Naive B cell (primary cell): ENCODE data around the gene REXO2. TPM values are rescaled to one million over a fixed set of nuclear protein-coding genes. Genes with fewer than 3 reads are reported as not detected.

Source experiments
- ATAC-seq, 2 donors: fragments of 150-1000 bp; cut with Tn5 transposase; 2 replicates each; pipeline ENCODE4 v1.10.0; 2021; ENCODE audit warnings: low read depth in 2 of 2, mild to moderate bottlenecking in 2 of 2, moderate library complexity in 2 of 2
- DNase-seq: peaks from one replicate; pipeline ENCODE4 v3.0.0; 2022
- H3K27ac Mint-ChIP-seq, 6 donors: one replicate each; pipeline ENCODE4 v1.8.0; 2020 to 2022; ENCODE audit warnings: mild to moderate bottlenecking in 6 of 6, mixed read lengths in 6 of 6, moderate library complexity in 5 of 6, inconsistent platforms in 2 of 6
- H3K27me3 Mint-ChIP-seq, 3 donors: one replicate each; pipeline ENCODE4 v1.8.0; 2021 to 2022; ENCODE audit warnings: mixed read lengths in 3 of 3, mild to moderate bottlenecking in 1 of 3
- H3K36me3 Mint-ChIP-seq, 2 donors: one replicate each; pipeline ENCODE4 v1.8.0; 2020 to 2022; ENCODE audit warnings: mixed read lengths in 2 of 2, inconsistent platforms in 1 of 2, mild to moderate bottlenecking in 1 of 2
- H3K4me1 Mint-ChIP-seq, 3 donors: one replicate each; pipeline ENCODE4 v1.8.0; 2020 to 2022; ENCODE audit warnings: mixed read lengths in 3 of 3, inconsistent platforms in 1 of 3, mild to moderate bottlenecking in 1 of 3, moderate library complexity in 1 of 3
- H3K4me3 Mint-ChIP-seq, 8 donors: one replicate each; pipeline ENCODE4 v1.8.0; 2020 to 2022; ENCODE audit warnings: mild to moderate bottlenecking in 8 of 8, mixed read lengths in 8 of 8, moderate library complexity in 8 of 8, inconsistent platforms in 2 of 8
- H3K9me3 Mint-ChIP-seq, 7 donors: one replicate each; pipeline ENCODE4 v1.8.0; 2020 to 2022; ENCODE audit warnings: mixed read lengths in 7 of 7, mild to moderate bottlenecking in 5 of 7, inconsistent platforms in 2 of 7, moderate library complexity in 1 of 7
- polyA plus RNA-seq, 6 donors: library from polyadenylated mRNA; unstranded; fragments of 300-500 nt; fragmentation: Illumina TruSeq; gene quantifications; one replicate each; pipeline ENCODE4 v1.2.3, GENCODE V29; 2021; ENCODE audit warnings: low read depth in 6 of 6

REXO2 gene
- polyA plus RNA-seq, 6 donors from 2014 or later: 29.8 to 38.6 (median 32.6) TPM

DNA sequence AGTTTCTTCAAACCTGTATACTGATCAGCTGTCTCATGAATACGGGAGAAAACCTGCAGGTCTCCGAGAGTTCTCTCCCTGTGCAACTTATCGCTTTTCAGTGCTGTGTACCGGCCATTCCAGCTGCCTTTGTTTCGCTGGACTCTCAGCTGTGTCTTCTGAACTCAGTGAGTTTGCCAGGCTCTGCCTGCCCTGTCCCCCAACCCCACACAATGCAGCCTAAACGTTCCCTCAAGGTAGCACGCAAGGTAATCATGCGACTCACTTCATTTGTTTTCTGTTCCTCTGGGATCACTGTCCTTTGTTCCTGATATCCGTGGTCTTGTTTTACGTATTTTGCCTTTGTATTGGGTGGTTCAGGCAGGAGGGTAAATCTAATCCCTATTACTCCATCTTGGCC, 25.3 kb upstream of the REXO2 start:
- Mint-ChIP-seq H3K4me3 (no peak overlapping the region), H3K27me3 (no peaks in the 10 kb centered on the region), H3K9me3 (peaks cover 0 to 1% (median 0%) of the 10 kb centered on the region in 7 donors), H3K4me1 (peaks cover 0 to 7% (median 2%) of the 10 kb centered on the region in 3 donors), H3K36me3 (peaks cover 5 to 8% of the 10 kb centered on the region in 2 donors), H3K27ac (peak overlapping the region in 2 of 6 donors; percentile 54 to 62)
- DNase-seq (no peak), ATAC-seq (no peak)

DNA sequence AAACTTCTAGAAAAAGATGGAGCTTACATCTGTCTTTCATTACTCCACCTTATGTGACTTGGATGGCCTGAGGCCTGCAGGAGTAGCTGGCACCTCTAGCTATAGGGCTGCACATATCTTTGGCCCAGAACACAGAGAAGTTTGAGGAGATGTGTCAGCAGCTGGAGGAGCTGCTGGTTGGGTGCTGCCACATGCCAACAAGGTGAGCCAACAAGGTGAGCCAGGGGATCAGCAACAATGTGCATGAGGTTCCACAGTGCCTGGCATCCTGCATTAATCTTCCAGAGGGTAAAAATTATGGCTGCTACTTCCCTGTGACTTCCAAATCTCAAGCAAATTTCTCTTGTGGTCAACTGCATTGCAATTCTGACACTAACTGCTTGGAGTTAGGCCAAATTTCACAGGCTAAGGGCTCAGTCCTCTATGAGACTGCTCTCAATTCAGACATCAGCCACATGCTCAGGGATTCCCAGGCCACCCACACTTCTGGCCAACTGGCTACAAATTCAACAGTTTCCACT, 22.8 kb upstream of the REXO2 start:
- Mint-ChIP-seq H3K9me3 (peaks cover 0 to 1% (median 0%) of the 10 kb centered on the region in 7 donors), H3K27ac (no peak overlapping the region), H3K36me3 (no peaks in the 10 kb centered on the region), H3K27me3 (no peaks in the 10 kb centered on the region), H3K4me1 (peaks cover 0 to 2% (median 0%) of the 10 kb centered on the region in 3 donors), H3K4me3 (no peak overlapping the region)
- no peak for DNase-seq
- no peak for ATAC-seq

DNA sequence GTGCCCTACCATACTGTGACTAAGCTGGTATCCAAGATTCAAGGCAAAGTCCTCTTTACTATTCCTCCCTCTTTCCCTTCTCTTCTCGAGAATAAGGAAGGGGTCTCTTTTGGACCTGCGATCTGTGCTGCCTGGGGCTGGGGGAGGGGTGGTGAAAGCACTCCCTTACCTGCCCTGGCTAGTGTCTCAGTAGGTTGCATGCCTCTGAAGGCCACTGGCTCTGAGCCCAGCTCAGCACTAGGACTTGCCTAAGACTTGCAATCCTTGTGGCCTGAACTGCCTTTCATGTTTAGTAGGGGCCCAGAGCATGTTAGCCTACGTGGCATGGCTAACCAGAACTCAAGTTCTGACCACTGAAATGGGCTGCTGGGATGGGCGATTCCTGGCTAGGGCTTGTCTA, 13.0 kb upstream of the REXO2 start:
- H3K4me1 Mint-ChIP-seq: no peaks in the 10 kb centered on the region
- H3K4me3 Mint-ChIP-seq: no peak overlapping the region
- H3K27me3 Mint-ChIP-seq: peaks cover 0 to 4% (median 0%) of the 10 kb centered on the region in 3 donors
- ATAC-seq (no peak), DNase-seq (no peak)
- no peak overlapping the region for H3K27ac Mint-ChIP-seq
- H3K36me3 Mint-ChIP-seq: peaks cover 11 to 15% of the 10 kb centered on the region in 2 donors
- H3K9me3 Mint-ChIP-seq: peaks cover 1 to 28% (median 11%) of the 10 kb centered on the region in 7 donors

DNA sequence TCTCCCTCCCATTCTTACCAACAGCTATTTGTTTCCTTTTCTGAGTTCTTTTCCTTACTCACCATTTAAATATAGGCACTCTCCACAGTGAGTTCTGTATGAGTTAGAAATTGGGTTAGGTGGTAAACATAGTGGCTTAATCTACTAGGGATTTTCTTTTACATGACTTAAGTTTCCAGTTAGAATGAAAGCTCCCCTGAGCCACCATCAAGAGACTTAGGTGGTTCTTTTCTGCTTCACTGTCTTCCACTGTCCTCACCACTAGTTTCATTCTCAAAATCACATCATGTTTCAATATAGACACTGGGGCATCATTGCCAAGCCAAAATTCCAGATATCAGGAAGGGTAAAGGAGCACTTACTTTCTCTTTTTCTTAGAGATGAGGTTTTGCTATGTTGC, 9.0 kb upstream of the REXO2 start:
- Mint-ChIP-seq H3K27ac (peak overlapping the region in 1 of 6 donors; percentile 9), H3K36me3 (no peaks in the 10 kb centered on the region), H3K9me3 (peaks cover 0 to 1% (median 0%) of the 10 kb centered on the region in 7 donors), H3K4me1 (no peaks in the 10 kb centered on the region), H3K4me3 (no peak overlapping the region), H3K27me3 (peaks cover 0 to 8% (median 0%) of the 10 kb centered on the region in 3 donors)
- no peak for ATAC-seq
- no peak for DNase-seq

DNA sequence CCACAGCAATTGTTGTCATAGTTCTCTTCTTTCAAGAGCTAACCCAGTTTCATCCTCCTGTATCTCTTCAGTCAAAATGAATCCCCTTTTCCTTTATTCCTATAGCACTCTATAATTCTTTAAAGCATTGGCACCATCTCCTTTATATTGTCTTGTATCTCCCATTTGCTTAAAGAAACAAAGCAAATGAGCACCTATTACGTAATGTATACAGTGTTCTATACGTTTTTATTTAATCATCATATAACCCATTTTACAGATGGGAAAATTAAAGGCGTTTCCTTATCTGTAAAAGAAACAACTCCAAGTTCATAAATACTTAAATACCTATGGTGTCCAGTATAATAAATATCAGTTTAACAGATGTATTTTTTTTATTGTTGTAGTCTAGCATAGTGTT, 6.4 kb upstream of the REXO2 start:
- Mint-ChIP-seq H3K27ac (no peak overlapping the region), H3K27me3 (peaks cover 0 to 8% (median 0%) of the 10 kb centered on the region in 3 donors), H3K36me3 (no peaks in the 10 kb centered on the region), H3K4me1 (no peaks in the 10 kb centered on the region), H3K4me3 (no peak overlapping the region), H3K9me3 (no peaks in the 10 kb centered on the region)
- no peak for ATAC-seq
- DNase-seq: no peak

DNA sequence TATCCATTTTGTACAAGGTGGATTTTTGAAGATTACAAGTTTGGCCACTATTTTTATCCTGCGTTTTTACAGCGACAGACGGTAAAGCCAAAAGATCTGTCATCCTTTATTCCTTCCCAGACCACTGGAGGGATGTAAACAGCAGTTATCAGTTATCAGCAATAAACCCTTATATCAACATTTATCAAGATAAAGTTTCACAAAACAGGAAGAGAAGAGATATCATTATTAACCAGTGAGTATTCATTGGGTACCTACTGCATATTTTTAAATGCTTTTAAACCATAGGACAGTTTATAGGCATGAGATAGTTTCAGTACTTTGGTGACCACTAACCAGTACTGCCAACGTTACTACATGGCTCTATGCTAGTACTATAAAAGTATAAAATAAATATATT, 5.9 kb upstream of the REXO2 start:
- no peak overlapping the region for H3K4me3 Mint-ChIP-seq
- no peaks in the 10 kb centered on the region for H3K4me1 Mint-ChIP-seq
- no peak for DNase-seq
- H3K36me3 Mint-ChIP-seq: no peaks in the 10 kb centered on the region
- H3K27me3 Mint-ChIP-seq: peaks cover 0 to 8% (median 0%) of the 10 kb centered on the region in 3 donors
- no peaks in the 10 kb centered on the region for H3K9me3 Mint-ChIP-seq
- H3K27ac Mint-ChIP-seq: no peak overlapping the region
- ATAC-seq: no peak

DNA sequence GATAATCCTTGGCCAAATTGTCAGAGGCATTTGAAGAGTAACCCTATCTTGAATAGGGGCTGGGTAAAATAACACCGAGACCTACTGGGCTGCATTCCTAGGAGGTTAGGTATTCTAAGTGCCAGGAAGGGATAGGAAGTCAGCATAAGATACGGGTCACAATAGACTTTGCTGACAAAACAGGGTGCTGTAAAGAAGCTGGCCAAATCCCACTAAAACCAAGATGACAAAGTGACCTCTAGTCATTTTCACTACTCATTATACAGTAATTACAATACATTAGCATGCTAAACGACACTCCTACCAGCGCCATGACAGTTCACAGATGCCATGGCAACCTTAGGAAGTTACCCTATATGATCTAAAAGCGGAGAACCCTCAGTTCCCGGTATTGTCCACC, 964 bp upstream of the REXO2 start:
- Mint-ChIP-seq H3K27ac (peak overlapping the region in 1 of 6 donors; percentile 27), H3K4me3 (peak overlapping the region; percentile 2 to 97 (median 40)), H3K9me3 (no peaks in the 10 kb centered on the region), H3K36me3 (no peaks in the 10 kb centered on the region), H3K27me3 (no peaks in the 10 kb centered on the region), H3K4me1 (peaks cover 15 to 21% (median 19%) of the 10 kb centered on the region in 3 donors)
- ATAC-seq (no peak), DNase-seq (no peak)

DNA sequence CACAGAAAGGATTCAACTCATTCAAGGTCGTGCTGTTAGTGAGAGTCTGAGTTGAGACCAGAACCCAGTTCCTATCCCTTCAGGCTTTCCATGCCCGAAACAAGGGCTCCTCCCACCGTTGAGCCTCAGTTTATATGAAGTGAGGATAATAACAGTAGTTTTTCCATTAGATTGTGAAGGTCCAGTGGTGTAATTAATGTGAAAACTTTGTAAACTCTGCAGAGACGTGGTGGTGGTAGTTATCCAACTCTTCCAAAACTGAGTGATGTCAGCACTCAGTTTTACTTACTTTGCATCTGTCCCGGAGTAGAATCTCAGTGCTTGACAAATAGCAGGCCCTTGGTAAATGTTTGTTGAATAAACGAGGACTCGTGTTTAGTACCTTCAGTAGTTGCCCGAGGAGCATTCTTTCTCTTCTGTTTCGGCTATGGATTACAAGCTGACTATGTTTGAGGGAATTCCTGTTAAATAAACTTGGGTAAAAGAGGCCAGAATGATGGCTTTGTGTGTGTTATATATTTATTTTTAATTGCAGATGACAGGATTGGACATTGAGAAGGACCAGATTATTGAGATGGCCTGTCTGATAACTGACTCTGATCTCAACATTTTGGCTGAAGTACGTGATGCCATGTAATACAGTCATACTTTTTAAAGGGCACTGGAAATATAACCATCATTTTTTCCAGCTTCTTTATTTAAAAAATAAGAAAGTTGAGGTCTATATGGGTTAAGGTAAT, 1.0 kb downstream of the REXO2 start:
- H3K27me3 Mint-ChIP-seq: no peaks in the 10 kb centered on the region
- no peaks in the 10 kb centered on the region for H3K9me3 Mint-ChIP-seq
- peak overlapping the region; percentile 87 to 99 (median 98) for H3K4me3 Mint-ChIP-seq
- H3K27ac Mint-ChIP-seq: peak overlapping the region in 5 of 6 donors; percentile 74 to 97 (median 89)
- DNase-seq (no peak), ATAC-seq (no peak)
- peaks cover 15 to 21% (median 19%) of the 10 kb centered on the region in 3 donors for H3K4me1 Mint-ChIP-seq
- H3K36me3 Mint-ChIP-seq: peaks cover 0 to 10% of the 10 kb centered on the region in 2 donors

DNA sequence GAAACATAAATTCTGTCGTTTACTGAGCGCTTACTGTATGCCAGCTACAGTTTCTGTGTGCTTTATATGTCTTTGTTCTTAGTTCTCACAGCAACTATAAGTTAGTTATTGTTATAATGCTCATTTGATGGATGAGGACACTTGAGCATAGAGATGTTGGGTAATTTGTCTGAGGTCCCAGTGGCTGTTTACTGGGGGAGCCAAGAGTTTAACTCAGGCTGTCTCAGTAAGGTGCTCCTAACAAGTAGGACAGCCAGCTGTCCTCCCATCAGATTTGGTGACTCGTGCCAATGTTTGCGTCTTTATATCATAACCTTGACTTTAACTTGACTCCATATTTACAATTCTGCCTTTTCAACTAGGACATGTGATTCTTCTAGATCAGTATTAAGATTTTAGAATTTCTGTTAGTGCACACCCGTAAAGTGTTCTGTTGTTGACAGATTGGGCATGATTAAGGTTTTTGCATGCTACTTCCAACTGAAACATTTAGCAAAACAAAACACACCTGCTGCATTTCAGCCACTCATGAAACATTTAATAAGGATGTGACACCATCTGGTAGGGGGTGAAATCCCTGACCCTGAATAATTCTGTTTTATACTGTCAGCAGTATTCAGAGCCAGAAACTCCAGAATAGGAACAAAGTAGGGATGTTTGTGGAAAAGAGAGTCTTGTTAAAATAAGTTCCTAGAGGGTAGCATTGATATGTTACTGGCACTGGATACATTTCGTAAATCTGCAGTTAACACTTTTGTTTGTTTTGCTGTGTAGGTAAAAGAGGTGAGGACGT, 1.9 kb downstream of the REXO2 start:
- Mint-ChIP-seq H3K27ac (no peak overlapping the region), H3K36me3 (peaks cover 3 to 14% of the 10 kb centered on the region in 2 donors), H3K9me3 (peaks cover 0 to under 1% (median 0%) of the 10 kb centered on the region in 7 donors), H3K27me3 (no peaks in the 10 kb centered on the region), H3K4me3 (peak overlapping the region in 4 of 8 donors; percentile 37 to 99 (median 56)), H3K4me1 (peaks cover 15 to 21% (median 19%) of the 10 kb centered on the region in 3 donors)
- DNase-seq (no peak), ATAC-seq (no peak)

DNA sequence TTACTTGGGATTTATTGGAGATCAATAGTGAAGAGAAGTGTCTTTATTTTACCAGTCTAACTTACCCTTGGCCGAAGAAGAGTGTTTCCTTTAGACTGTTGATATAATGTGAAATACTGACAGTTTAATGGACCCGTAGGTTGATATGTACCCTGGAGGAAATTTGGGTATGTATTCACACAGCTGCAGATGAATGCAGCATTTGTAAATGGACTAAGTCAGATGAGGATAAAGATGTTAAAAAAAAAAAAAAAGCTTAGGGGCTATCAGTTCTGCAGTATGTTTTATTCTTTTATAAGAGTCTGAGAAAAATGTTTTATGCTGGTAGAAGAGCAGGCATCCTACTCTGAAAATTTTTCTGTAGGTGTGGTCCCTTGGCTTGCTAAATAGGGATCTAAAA, 2.7 kb downstream of the REXO2 start:
- Mint-ChIP-seq H3K4me3 (peak overlapping the region in 1 of 8 donors; percentile 48), H3K36me3 (peaks cover 10 to 20% of the 10 kb centered on the region in 2 donors), H3K4me1 (peaks cover 15 to 25% (median 21%) of the 10 kb centered on the region in 3 donors), H3K27ac (no peak overlapping the region), H3K27me3 (no peaks in the 10 kb centered on the region), H3K9me3 (peaks cover 0 to 6% (median 0%) of the 10 kb centered on the region in 7 donors)
- ATAC-seq (no peak), DNase-seq (no peak)

DNA sequence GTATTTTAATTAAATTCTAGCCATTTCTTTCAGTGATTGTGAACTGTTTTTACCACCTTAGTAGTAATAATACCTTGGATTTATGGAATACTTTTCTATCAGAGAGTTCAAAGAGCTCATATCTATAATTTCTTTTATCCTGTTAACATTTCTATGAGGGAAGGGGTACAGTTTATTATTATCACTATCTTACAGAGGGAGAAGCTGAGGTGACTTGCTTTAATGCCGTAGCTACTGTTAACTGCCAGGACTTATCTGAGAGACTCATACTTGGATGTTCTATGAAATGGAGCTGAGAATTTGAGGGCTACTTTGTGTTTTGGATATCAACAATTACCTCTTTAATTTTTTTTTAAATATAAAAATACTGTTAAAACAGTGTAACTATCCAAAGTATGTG, 3.3 kb downstream of the REXO2 start:
- Mint-ChIP-seq H3K27me3 (no peaks in the 10 kb centered on the region), H3K36me3 (peaks cover 16 to 20% of the 10 kb centered on the region in 2 donors), H3K4me3 (no peak overlapping the region), H3K27ac (no peak overlapping the region), H3K4me1 (peaks cover 15 to 25% (median 21%) of the 10 kb centered on the region in 3 donors), H3K9me3 (peaks cover 0 to 6% (median 0%) of the 10 kb centered on the region in 7 donors)
- ATAC-seq: no peak
- no peak for DNase-seq

DNA sequence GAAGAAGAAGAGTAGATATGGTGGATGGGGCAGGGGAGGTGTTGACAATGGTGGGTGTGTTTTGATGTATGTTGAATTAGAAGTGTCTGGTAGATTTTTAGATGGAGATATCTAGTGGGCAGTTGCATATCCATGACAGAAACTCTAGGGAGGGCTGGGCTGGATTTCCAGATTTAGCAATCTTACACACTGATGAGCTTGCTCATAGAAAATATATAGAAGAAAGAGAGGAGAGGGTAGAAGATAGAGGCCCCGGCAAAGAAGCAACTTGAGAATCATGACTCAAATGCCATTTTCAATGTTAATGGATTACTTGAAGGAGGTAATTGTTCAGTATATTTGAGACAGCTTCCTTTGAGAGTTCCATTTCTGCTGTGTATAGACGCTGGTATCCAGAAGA, 8.2 kb downstream of the REXO2 start:
- H3K27me3 Mint-ChIP-seq: no peaks in the 10 kb centered on the region
- peak overlapping the region in 1 of 6 donors; percentile 57 for H3K27ac Mint-ChIP-seq
- DNase-seq (no peak), ATAC-seq (no peak)
- H3K9me3 Mint-ChIP-seq: peaks cover 0 to 6% (median 0%) of the 10 kb centered on the region in 7 donors
- H3K4me1 Mint-ChIP-seq: peaks cover 0 to 6% (median 0%) of the 10 kb centered on the region in 3 donors
- peaks cover 24 to 26% of the 10 kb centered on the region in 2 donors for H3K36me3 Mint-ChIP-seq
- no peak overlapping the region for H3K4me3 Mint-ChIP-seq

DNA sequence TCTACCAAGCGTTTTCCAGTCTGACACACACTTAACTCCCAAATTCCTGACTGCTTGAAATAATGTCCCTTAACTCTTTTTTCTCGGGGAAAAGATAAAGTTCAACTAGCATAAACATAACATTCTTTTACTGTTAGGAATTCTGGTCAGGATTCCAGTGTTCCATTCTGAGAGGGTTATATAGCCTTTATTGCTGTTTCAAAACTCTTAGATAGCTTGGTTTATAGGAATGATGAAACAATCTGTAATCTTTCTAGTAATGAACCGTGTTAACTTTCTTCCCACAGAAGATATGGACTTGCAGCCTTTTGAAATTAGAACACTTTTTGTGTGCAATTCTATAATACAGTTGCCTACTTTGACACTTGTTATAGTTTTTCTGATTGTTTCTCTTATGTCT, 8.6 kb downstream of the REXO2 start:
- Mint-ChIP-seq H3K9me3 (peaks cover 0 to 6% (median 0%) of the 10 kb centered on the region in 7 donors), H3K27me3 (no peaks in the 10 kb centered on the region), H3K4me3 (no peak overlapping the region), H3K4me1 (peaks cover 0 to 6% (median 0%) of the 10 kb centered on the region in 3 donors), H3K36me3 (peaks cover 24 to 26% of the 10 kb centered on the region in 2 donors), H3K27ac (no peak overlapping the region)
- DNase-seq: no peak
- ATAC-seq: no peak
